Raji (cell line): ENCODE data around the gene RTP2.

ENCODE experiments used
- POLR2A ChIP-seq: IDR thresholded peaks from 2 replicates; pipeline ENCODE4 v1.6.1; 2011; ENCODE audit warnings: low read depth, low read length, control low read depth; ENCODE audit not compliant: insufficient read depth

Gene RTP2

GRCh38 chr3:187665764-187666402 lies 36.5 kb downstream of the RTP2 start:
- no peak for TF ChIP-seq POLR2A

DNA sequence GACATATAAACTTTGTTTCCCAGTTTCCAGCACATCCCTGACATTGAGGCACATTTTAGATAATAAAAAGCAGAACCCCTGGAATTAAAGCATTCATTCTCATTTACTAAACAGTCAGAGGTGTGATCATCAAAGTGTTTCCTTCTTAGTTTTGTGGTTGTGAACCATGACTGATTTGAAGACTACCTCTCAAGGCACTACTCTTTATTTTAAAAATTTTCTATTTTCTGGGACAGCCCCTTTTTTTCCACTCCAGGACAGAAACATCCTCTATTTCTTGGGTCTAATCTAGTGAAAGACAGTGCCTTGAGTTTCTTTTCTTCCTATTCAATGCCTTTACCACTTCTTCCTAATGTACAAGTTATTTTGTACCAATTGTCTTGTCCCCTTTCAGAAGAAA lies 37.3 kb downstream of the RTP2 start:
- TF ChIP-seq POLR2A, result no peak

DNA sequence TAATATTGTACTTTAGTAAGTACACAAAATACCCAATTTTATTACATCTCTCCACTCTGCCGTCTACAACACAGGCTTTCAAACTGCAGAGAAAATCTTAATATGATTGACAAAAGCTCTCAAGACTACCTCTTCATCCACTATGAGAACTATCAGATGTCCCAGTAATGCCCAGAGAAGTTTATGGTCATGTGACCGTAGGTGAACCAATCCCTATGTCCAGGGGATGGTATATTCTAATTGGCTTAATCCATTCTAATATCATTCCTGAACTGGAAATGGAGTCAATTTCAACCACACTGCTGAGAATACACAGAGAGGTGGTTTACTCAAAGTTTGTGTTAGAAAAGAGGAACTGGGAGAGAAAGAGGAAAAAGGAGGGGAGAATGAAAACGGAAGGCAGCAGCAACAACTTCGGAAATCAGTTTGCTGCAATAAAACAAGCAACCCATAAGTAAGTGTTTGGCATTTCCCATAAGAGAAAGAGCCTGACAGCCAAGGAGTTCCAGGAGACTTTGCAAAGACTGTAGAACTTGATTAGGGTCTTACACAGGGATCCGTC lies 39.4 kb downstream of the RTP2 start:
- TF ChIP-seq POLR2A, result no peak

- no peak for TF ChIP-seq POLR2A
Measured at GRCh38 chr3:187661267-187661666, 41.1 kb downstream of the RTP2 start.

GRCh38 chr3:187651282-187651681 lies 51.1 kb downstream of the RTP2 start:
- no peak for TF ChIP-seq POLR2A
